Body of pancreas (tissue), 4 donors: ENCODE data around the gene MEDAG.

Source experiments
- CTCF ChIP-seq, 7 experiments: fragments of 450-650 bp in 4 of 7; fragments of 200-600 bp in 3 of 7; sonication (generic) in 3 of 7; IDR thresholded peaks; one replicate each; pipeline ENCODE4 v1.5.1; 2016 to 2019; ENCODE audit warnings: antibody characterized with exemption in 7 of 7
- POLR2A ChIP-seq, 3 donors: fragments of 450-650 bp; IDR thresholded peaks; one replicate each; pipeline ENCODE4 v1.6.1; 2016; ENCODE audit warnings: antibody characterized with exemption in 3 of 3, mild to moderate bottlenecking in 2 of 3

DNA sequence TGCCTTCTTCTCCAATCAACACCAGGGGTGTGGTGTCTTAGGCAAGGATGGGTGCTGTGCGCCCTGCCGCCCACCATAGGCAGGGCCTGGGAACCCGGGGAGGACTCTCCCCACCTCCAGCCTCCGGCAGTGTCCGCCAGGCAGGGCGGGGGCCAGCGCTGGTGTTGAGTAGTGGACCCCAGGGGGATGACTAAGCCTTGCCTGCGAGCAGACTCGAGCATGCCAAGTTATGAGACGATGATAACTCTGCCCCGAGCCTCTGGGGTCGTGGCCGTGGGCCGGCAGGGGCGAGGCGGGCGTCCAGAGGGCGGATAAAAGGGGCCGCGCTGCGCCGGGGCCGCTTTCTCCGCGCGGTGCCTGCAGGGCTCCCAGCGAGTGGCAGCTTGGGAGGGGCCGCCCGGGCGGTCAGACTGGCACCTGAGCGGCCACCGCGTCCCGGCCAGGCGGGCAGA lies at the start of gene MEDAG:
- TF ChIP-seq CTCF (IDR thresholded peaks at IDR 0.05) (no peak), POLR2A (IDR thresholded peaks at IDR 0.05) (no peak)
